ENCODE data around the gene CIAO3. TPM values are rescaled to one million over a fixed set of nuclear protein-coding genes. Genes with fewer than 3 reads are reported as not detected.

The CIAO3 gene
- total RNA-seq, 1 experiment from 2014 or later = 15.0 TPM

Other genes with a start within 250 kb of the CIAO3 start
- 4.4 and 8.3 TPM in 2 replicates for gene CAPN15, start 213.3 kb downstream of the CIAO3 start, total RNA-seq (2014; rRNA removed; shearing (Covaris generic))
- gene PRR35, start 180.6 kb downstream of the CIAO3 start, total RNA-seq (2014; rRNA removed; shearing (Covaris generic)) = not detected in 2 replicates
- 0.06 and 0.43 TPM in 2 replicates for gene NHLRC4, start 174.0 kb downstream of the CIAO3 start, total RNA-seq (2014; rRNA removed; shearing (Covaris generic))
- gene PIGQ, start 171.0 kb downstream of the CIAO3 start, total RNA-seq (2014; rRNA removed; shearing (Covaris generic)) = 7.6 and 7.7 TPM in 2 replicates
- gene RAB40C, start 150.9 kb downstream of the CIAO3 start, total RNA-seq (2014; rRNA removed; shearing (Covaris generic)) = 4.4 and 5.1 TPM in 2 replicates
- not detected in 2 replicates for gene WFIKKN1, start 110.0 kb downstream of the CIAO3 start, total RNA-seq (2014; rRNA removed; shearing (Covaris generic))
- gene METTL26, start 104.7 kb downstream of the CIAO3 start, total RNA-seq (2014; rRNA removed; shearing (Covaris generic)) = 85.7 and 112 TPM in 2 replicates
- 11.9 and 14.5 TPM in 2 replicates for gene MCRIP2, start 99.2 kb downstream of the CIAO3 start, total RNA-seq (2014; rRNA removed; shearing (Covaris generic))
- 2.5 and 4.8 TPM in 2 replicates for gene WDR90, start 91.6 kb downstream of the CIAO3 start, total RNA-seq (2014; rRNA removed; shearing (Covaris generic))
- 6.5 and 32.0 TPM in 2 replicates for gene RHOT2, start 72.9 kb downstream of the CIAO3 start, total RNA-seq (2014; rRNA removed; shearing (Covaris generic))
- 0.31 and 3.8 TPM in 2 replicates for gene RHBDL1, start 65.3 kb downstream of the CIAO3 start, total RNA-seq (2014; rRNA removed; shearing (Covaris generic))
- 102 and 123 TPM in 2 replicates for gene STUB1, start 60.6 kb downstream of the CIAO3 start, total RNA-seq (2014; rRNA removed; shearing (Covaris generic))
- gene JMJD8, start 56.7 kb downstream of the CIAO3 start, total RNA-seq (2014; rRNA removed; shearing (Covaris generic)) = 11.3 and 18.1 TPM in 2 replicates
- 0.86 and 0.99 TPM in 2 replicates for gene WDR24, start 50.6 kb downstream of the CIAO3 start, total RNA-seq (2014; rRNA removed; shearing (Covaris generic))
- 1.0 and 2.2 TPM in 2 replicates for gene FBXL16, start 35.2 kb downstream of the CIAO3 start, total RNA-seq (2014; rRNA removed; shearing (Covaris generic))
- gene METRN, start 25.9 kb downstream of the CIAO3 start, total RNA-seq (2014; rRNA removed; shearing (Covaris generic)) = 21.4 and 58.1 TPM in 2 replicates
- 10.9 and 22.8 TPM in 2 replicates for gene ANTKMT, start 19.9 kb downstream of the CIAO3 start, total RNA-seq (2014; rRNA removed; shearing (Covaris generic))
- gene CCDC78, start 14.6 kb downstream of the CIAO3 start, total RNA-seq (2014; rRNA removed; shearing (Covaris generic)) = 0.23 TPM in 1 of 2 replicates, not detected in the other
- 4.1 and 14.5 TPM in 2 replicates for gene HAGHL, start 13.9 kb downstream of the CIAO3 start, total RNA-seq (2014; rRNA removed; shearing (Covaris generic))
- gene MSLN, start 19.7 kb upstream of the CIAO3 start, total RNA-seq (2014; rRNA removed; shearing (Covaris generic)) = not detected in 2 replicates
- 18.6 and 19.6 TPM in 2 replicates for gene RPUSD1, start 47.4 kb upstream of the CIAO3 start, total RNA-seq (2014; rRNA removed; shearing (Covaris generic))
- gene CHTF18, start 47.6 kb upstream of the CIAO3 start, total RNA-seq (2014; rRNA removed; shearing (Covaris generic)) = 6.1 and 7.9 TPM in 2 replicates
- not detected in 2 replicates for gene GNG13, start 59.7 kb upstream of the CIAO3 start, total RNA-seq (2014; rRNA removed; shearing (Covaris generic))
- 31.1 and 39.9 TPM in 2 replicates for gene LMF1, start 230.0 kb upstream of the CIAO3 start, total RNA-seq (2014; rRNA removed; shearing (Covaris generic))
- 0.12 and 0.35 TPM in 2 replicates for gene SOX8, start 240.8 kb upstream of the CIAO3 start, total RNA-seq (2014; rRNA removed; shearing (Covaris generic))

Measured in H4 (cell line).